ENCODE measurements around the gene MAPK8IP1. TPM values are rescaled to one million over a fixed set of nuclear protein-coding genes. Genes with fewer than 3 reads are reported as not detected.
A peak's percentile ranks its signal among the peaks of the same experiment; 100 is the strongest.

Gene MAPK8IP1
- total RNA-seq, 4 donors from 2014 or later, result 7.5 to 20.6 (median 16.1) TPM

DNA sequence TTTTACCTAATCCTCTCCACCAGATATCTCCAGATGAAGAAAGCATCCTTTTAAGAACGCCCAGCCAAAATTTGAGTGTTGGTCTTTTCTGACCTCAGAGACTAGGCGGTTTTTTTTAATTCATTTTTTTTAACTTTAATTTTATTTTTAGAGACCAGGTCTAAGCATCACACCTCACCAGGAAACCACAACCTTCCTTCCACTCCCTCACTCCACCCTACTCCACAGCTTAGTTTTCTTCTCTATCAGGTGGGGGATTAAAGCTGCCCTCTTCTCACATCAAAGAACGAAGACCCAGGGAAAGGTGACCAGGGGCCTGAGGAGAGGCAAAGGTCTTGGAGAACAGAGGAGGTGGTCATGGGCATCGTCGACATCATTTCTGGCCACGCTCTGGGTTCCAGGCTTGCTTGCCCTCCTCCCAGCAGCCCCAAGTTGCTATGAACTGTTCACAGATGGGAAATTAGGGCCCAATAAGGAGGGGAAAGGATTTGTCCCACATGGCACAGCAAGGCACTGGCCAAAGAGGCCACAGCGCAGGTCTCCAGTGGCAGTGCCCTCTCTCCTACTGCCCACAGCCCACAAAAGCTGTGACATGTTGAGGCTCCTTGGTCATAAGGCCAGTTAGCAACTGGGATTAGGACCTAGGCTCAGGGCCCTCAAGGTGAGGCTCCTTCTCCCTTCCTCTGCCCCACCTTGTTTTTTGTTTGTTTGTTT, 33.7 kb downstream of the MAPK8IP1 start:
- Histone ChIP-seq H3K4me3 (peak overlapping the region; percentile 70 to 98 (median 78)), H3K36me3 (peaks cover 12 to 22% (median 21%) of the 10 kb centered on the region in 4 donors), H3K4me1 (peaks cover 27 to 53% (median 47%) of the 10 kb centered on the region in 4 donors), H3K27ac (replicated peaks in 1 of 4) (peak overlapping the region; percentile 81 to 96 (median 92)), H3K9me3 (no peaks in the 10 kb centered on the region), H3K27me3 (peaks cover 0 to 32% (median 17%) of the 10 kb centered on the region in 4 donors)
- TF ChIP-seq POLR2AphosphoS5 (IDR thresholded peaks at IDR 0.05), result no peak
- TF ChIP-seq EP300 (IDR thresholded peaks at IDR 0.05), result no peak
- no peak for TF ChIP-seq POLR2A (IDR thresholded peaks at IDR 0.05; ENCODE audit: low read depth)
- no peak for TF ChIP-seq CTCF (IDR thresholded peaks at IDR 0.05)
- intact Hi-C loops (cut with DNase I), result no loop called here
- DNase-seq (ENCODE audit: extremely low spot score), result no peak
- WGBS, result 55% methylated on average over 6 of the region's 7 CpGs

DNA sequence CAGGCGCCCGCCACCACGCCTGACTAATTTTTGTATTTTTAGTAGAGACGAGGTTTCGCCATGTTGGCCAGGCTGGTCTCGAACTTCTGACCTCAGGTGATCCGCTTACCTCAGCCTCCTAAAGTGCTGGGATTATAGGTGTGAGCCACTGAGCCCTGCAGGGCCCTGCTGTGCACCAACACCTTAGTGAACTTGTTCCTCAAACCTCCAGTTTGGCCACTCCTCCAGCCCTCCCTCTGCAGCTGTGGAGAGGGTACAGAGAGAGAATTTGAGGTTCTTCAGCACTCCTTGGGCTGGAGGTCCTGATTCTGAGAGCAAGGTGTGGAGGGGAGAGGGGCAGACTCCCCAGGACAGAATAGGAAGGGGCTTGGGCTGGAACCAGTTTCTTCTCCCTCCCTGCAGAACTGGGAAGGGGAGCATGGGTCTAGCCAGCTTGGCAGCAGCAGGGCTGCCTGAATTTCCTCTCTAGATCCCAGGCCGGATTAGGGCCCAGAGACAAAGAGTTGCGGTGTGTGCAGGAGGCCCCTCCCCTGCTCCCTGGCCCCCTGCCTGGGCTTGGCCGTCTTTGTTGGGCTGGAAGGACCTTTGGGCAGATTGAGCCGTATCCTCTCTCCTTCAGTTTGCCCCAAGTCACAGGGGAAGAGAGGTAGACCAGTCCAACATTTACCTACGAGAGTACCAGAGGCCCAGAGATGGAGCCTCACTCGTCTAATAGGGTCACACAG, 34.5 kb downstream of the MAPK8IP1 start:
- 85% methylated on average over 12 of the region's 13 CpGs for WGBS

GRCh38 chr11:45920531-45921477, 35.4 kb downstream of the MAPK8IP1 start:
- H3K4me1 ChIP-seq, result peaks cover 27 to 44% (median 42%) of the 10 kb centered on the region in 4 donors
- DNase-seq (ENCODE audit: extremely low spot score), result no peak
- no peak overlapping the region for H3K4me3 ChIP-seq
- WGBS, result 94% methylated on average over 6 of the region's 6 CpGs
- intact Hi-C loops (cut with DNase I), result no loop called here
- no peak overlapping the region for H3K27ac ChIP-seq (replicated peaks in 1 of 4)
- peaks cover 0 to 48% (median 17%) of the 10 kb centered on the region in 4 donors for H3K27me3 ChIP-seq
- H3K36me3 ChIP-seq, result peaks cover 0 to 6% (median 4%) of the 10 kb centered on the region in 4 donors
- H3K9me3 ChIP-seq, result no peaks in the 10 kb centered on the region
- TF ChIP-seq POLR2A (IDR thresholded peaks at IDR 0.05; ENCODE audit: low read depth) (no peak), EP300 (IDR thresholded peaks at IDR 0.05) (no peak)

More for the DNA sequence above, 34.5 kb downstream of the MAPK8IP1 start:
- H3K4me3 ChIP-seq, result no peak overlapping the region
- TF ChIP-seq EP300 (IDR thresholded peaks at IDR 0.05), result no peak
- TF ChIP-seq POLR2A (IDR thresholded peaks at IDR 0.05; ENCODE audit: low read depth), result no peak
- no peak for TF ChIP-seq POLR2AphosphoS5 (IDR thresholded peaks at IDR 0.05)
- TF ChIP-seq CTCF (IDR thresholded peaks at IDR 0.05), result no peak
- peaks cover 27 to 53% (median 46%) of the 10 kb centered on the region in 4 donors for H3K4me1 ChIP-seq
- peaks cover 0 to 40% (median 17%) of the 10 kb centered on the region in 4 donors for H3K27me3 ChIP-seq
- DNase-seq (ENCODE audit: extremely low spot score), result no peak
- H3K36me3 ChIP-seq, result peaks cover 5 to 14% (median 12%) of the 10 kb centered on the region in 4 donors
- H3K9me3 ChIP-seq, result no peaks in the 10 kb centered on the region
- intact Hi-C loops (cut with DNase I), result no loop called here
- no peak overlapping the region for H3K27ac ChIP-seq (replicated peaks in 1 of 4)

DNA sequence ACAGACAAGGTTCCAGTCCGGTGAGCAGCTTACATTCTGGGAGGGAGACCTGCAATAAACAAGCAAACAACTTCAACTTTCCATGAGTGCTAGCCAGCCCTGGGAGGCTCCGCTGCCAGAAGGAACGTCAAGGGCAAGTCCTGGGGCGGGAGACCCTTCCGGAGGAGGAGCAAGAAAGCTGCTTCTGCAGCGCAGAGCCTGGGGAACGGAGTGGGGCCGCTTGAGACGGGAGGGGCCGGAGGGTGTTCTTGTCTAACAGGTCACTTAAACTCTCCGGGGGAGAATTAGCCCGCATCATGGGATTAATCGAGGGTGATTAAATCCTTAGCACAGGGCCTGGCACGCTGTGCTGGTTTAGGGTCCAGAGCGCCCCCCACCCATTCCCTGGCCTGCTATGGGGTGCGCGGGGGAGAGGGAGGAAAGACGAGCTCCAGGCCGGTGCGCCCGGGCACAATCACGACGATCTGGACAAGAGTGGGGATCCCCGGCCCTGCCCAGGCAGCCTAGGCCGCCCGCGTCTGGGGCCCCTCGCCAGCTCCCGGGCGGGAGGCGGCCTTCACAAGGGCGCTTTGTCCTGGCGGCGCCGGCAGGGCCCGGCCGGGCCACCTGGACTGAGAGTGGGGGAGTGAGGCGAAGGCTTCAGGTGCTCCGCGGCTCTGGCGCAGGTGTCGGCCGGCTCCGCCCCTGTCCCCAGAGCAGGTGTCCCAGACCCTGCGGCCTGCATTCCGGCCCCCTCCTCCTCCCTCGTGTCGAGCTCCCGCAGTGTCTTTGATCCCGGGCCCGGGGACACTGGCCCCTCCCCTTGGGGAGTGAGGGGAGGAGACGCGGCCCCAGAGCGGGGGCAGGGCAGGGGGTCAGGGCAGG, 36.3 kb downstream of the MAPK8IP1 start:
- TF ChIP-seq POLR2AphosphoS5 (IDR thresholded peaks at IDR 0.05) (no peak), CTCF (IDR thresholded peaks at IDR 0.05) (no peak), EP300 (IDR thresholded peaks at IDR 0.05) (no peak), POLR2A (IDR thresholded peaks at IDR 0.05; ENCODE audit: low read depth) (no peak)
- H3K27me3 ChIP-seq, result peaks cover 0 to 58% (median 17%) of the 10 kb centered on the region in 4 donors
- 59% methylated on average over 12 of the region's 54 CpGs for WGBS
- DNase-seq (ENCODE audit: extremely low spot score), result no peak
- no peaks in the 10 kb centered on the region for H3K9me3 ChIP-seq
- H3K27ac ChIP-seq (replicated peaks in 1 of 4), result no peak overlapping the region
- H3K36me3 ChIP-seq, result no peaks in the 10 kb centered on the region
- peak overlapping the region; percentile 42 to 53 (median 47) for H3K4me3 ChIP-seq
- peaks cover 17 to 34% (median 33%) of the 10 kb centered on the region in 4 donors for H3K4me1 ChIP-seq
- intact Hi-C loops (cut with DNase I), result no loop called here

Measured in esophagus muscularis mucosa (tissue), 4 donors.